ENCODE results near the gene KDM4C. TPM values are rescaled to one million over a fixed set of nuclear protein-coding genes. Genes with fewer than 3 reads are reported as not detected.

Gene KDM4C
- total RNA-seq, result 44.1 and 53.3 TPM in 2 replicates

DNA sequence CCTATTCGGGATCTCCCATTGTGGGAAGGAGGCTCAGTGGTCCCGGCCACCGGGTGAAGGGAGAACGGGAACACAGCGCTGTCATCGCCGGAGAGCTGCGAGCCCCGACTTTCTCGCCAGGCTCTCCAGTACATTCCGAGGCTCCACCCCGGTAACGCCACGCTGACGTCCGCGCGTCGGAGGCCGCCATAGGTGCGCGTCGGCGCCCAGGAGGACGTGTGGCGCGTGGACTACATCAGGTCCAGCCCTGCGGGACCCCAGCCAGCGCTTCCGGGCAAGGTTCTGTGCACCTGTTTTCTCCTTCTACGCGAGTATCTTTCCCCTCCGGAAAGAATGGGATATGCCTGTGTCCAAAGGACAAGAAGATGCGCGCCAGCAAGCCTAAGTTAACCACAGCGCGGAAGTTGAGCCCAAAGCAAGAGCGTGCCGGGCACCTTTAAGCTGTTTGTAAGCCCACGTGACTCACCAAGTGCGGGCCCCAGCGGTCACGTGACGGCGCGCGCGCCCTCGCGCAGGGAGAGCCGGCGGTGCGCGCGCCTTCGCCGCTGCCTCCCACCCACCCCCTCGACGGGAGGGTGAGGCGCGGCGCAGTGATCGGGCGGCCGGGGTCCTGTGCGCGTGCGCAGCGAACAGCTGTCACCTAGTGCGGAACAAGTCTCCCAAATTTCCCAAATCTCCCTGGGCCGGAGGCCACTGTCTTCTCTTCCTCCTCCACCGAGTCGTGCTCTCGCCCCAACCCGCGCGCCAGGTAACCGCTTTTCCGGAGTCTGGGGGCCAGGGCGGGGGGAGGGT is at the start of gene KDM4C:
KDM4C (plus strand) TSS at position 518 of the 792 bp plus-strand sequence. CDS start 35,016 bp downstream, outside the sequence.

Other genes with a start within 250 kb of the KDM4C start
- 0.07 and 2.4 TPM in 2 replicates for gene GLDC, start 112.2 kb upstream of the KDM4C start, total RNA-seq

Measured in nasal cavity respiratory epithelium epithelial cell of viscerocranial mucosa (primary cell).